Karpas-422 (cell line): ENCODE results near the gene MDM1. TPM values are rescaled to one million over a fixed set of nuclear protein-coding genes. Genes with fewer than 3 reads are reported as not detected.

ENCODE experiments used
- total RNA-seq: library from RNA; depleted of rRNA; stranded (reverse); fragments of >200 nt; shearing (Covaris generic); gene quantifications from 2 replicates; pipeline ENCODE4 v1.2.3, GENCODE V29; 2014; ENCODE audit warnings: low replicate concordance; rRNA removed

Gene MDM1
- total RNA-seq, 1 experiment from 2014 or later = 40.2 TPM

Other genes with a start within 250 kb of the MDM1 start
- not detected in 2 replicates for gene IFNG, start 172.6 kb downstream of the MDM1 start, total RNA-seq
- not detected in 2 replicates for gene IL26, start 106.6 kb downstream of the MDM1 start, total RNA-seq
- gene IL22, start 78.8 kb downstream of the MDM1 start, total RNA-seq = not detected in 2 replicates